Common myeloid progenitor, CD34-positive (primary cell): ENCODE results near the gene TYW1B.
"Not testable (repeated sequence)": the region's sequence is repeated elsewhere in the genome, so short reads cannot be mapped to it uniquely, and the experiment has no call there.

ENCODE experiments used
- CTCF ChIA-PET: fragments of 350-600 bp; sonication (Branson Sonifier 250); formaldehyde crosslinking; loops from one replicate; lab custom pipeline; 2021; ENCODE audit warnings: antibody characterized with exemption; lab: Charles Lee
- POLR2A ChIA-PET: fragments of 350-600 bp; sonication (Branson Sonifier 250); formaldehyde crosslinking; loops from one replicate; lab custom pipeline; 2021; ENCODE audit warnings: antibody characterized with exemption; lab: Charles Lee
- DNase-seq, 3 donors: peaks; one replicate each; pipeline versions ENCODE4 v3.0.0 to v3.0.0-alpha.2; 2013
- H3K27ac ChIP-seq, 2 experiments: 1 replicate in 1 of 2; 2 replicates in 1 of 2; pipeline ENCODE4 v1.7.0; 2013; ENCODE audit warnings: inconsistent platforms in 2 of 2, low read length in 2 of 2, mild to moderate bottlenecking in 2 of 2, low read depth in 1 of 2, moderate library complexity in 1 of 2; ENCODE audit not compliant: severe bottlenecking in 2 of 2, insufficient read depth in 1 of 2, poor library complexity in 1 of 2
- H3K27me3 ChIP-seq, 5 experiments: replicated peaks in 2 of 5; 1 replicate in 3 of 5; 2 replicates in 2 of 5; pipeline versions ENCODE4 v1.6.1 to v1.7.0; 2013; ENCODE audit warnings: low read length in 4 of 5, mild to moderate bottlenecking in 2 of 5, moderate library complexity in 2 of 5, inconsistent platforms in 1 of 5; ENCODE audit not compliant: insufficient read depth in 5 of 5, control insufficient read depth in 4 of 5
- H3K36me3 ChIP-seq, 4 experiments: 1 replicate in 2 of 4; 2 replicates in 2 of 4; pipeline versions ENCODE4 v1.6.1 to v1.7.0; 2013; ENCODE audit warnings: low read length in 3 of 4, control low read depth in 1 of 4, mild to moderate bottlenecking in 1 of 4; ENCODE audit not compliant: control insufficient read depth in 4 of 4, insufficient read depth in 4 of 4
- H3K4me1 ChIP-seq, 4 experiments: 1 replicate in 3 of 4; 2 replicates in 1 of 4; pipeline versions ENCODE4 v1.6.1 to v1.7.1; 2013; ENCODE audit warnings: low read length in 3 of 4, mild to moderate bottlenecking in 3 of 4, control low read depth in 1 of 4, inconsistent platforms in 1 of 4, moderate library complexity in 1 of 4; ENCODE audit not compliant: control insufficient read depth in 4 of 4, insufficient read depth in 4 of 4; ENCODE audit errors: control extremely low read depth in 1 of 4
- H3K4me3 ChIP-seq, 7 experiments: 1 replicate in 4 of 7; 2 replicates in 3 of 7; pipeline versions ENCODE4 v1.5.1 to v1.7.0; 2013; ENCODE audit warnings: mild to moderate bottlenecking in 7 of 7, low read length in 6 of 7, moderate library complexity in 6 of 7, inconsistent platforms in 2 of 7, low read depth in 2 of 7, control low read depth in 1 of 7; ENCODE audit not compliant: insufficient read depth in 4 of 7, control insufficient read depth in 1 of 7; ENCODE audit errors: extremely low read depth in 1 of 7
- H3K9me3 ChIP-seq, 5 experiments: 1 replicate in 4 of 5; 2 replicates in 1 of 5; pipeline versions ENCODE4 v1.6.1 to v1.7.1; 2013; ENCODE audit warnings: low read length in 4 of 5, mild to moderate bottlenecking in 2 of 5, inconsistent platforms in 1 of 5, low read depth in 1 of 5, moderate library complexity in 1 of 5; ENCODE audit not compliant: control insufficient read depth in 4 of 5, insufficient read depth in 2 of 5; ENCODE audit errors: control extremely low read depth in 1 of 5
- WGBS: methylation state at CpG from one replicate; pipeline ENCODE4 v1.1.5; 2013; ENCODE audit not compliant: insufficient coverage; 5-methylcytosine and 5-hydroxymethylcytosine counted together

Gene TYW1B

DNA sequence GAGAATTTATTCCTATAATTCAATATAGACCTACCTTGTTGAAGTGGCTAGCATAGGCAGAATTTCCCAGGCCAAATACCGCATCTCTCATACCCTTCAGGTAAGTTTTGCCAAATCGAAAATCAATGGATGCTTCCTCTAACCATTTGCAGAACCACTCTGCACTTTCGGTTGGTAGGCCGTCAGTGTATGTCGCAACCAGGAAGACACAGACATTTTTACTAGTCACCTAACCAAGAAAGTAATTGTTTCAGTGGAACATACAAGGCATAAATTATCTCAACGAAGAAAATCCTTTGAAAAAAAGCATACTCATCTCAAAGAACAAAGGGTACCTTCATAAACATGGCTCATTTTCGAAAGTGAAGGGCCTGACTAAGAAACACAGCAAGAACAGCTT lies 17.6 kb downstream of the TYW1B start:
- peak in 2 of 3 donors; percentile 22 to 27 for DNase-seq
- H3K9me3 ChIP-seq, CTCF ChIA-PET, H3K4me3 ChIP-seq, H3K27me3 ChIP-seq, H3K27ac ChIP-seq, H3K4me1 ChIP-seq, POLR2A ChIA-PET: not testable (repeated sequence)
- H3K36me3 ChIP-seq, result peaks cover 3 to 16% (median 12%) of the 10 kb centered on the region in 4 experiments
- WGBS, result 76% methylated on average over 2 of the region's 7 CpGs

DNA sequence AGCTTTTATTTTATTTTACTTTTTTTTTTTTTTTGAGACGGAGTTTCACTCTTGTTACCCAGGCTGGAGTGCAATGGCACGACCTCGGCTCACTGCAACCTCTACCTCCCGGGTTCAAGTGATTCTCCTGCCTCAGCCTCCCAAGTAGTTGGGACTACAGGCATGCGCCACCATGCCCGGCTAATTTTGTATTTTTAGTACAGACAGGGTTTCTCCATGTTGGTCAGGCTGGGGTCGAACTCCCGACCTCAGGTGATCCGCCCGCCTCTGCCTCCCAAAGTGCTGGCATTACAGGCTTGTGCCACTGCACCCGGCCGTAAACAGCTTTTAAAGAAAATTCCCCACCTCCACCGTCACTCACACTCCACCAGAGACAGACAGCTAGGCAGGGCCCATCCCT lies 19.5 kb downstream of the TYW1B start:
- CTCF ChIA-PET, DNase-seq, POLR2A ChIA-PET, H3K9me3 ChIP-seq, H3K4me3 ChIP-seq, H3K4me1 ChIP-seq, H3K27ac ChIP-seq, H3K27me3 ChIP-seq: not testable (repeated sequence)
- peaks cover 5 to 19% (median 11%) of the 10 kb centered on the region in 4 experiments for H3K36me3 ChIP-seq
- 90% methylated on average over 5 of the region's 13 CpGs for WGBS

DNA sequence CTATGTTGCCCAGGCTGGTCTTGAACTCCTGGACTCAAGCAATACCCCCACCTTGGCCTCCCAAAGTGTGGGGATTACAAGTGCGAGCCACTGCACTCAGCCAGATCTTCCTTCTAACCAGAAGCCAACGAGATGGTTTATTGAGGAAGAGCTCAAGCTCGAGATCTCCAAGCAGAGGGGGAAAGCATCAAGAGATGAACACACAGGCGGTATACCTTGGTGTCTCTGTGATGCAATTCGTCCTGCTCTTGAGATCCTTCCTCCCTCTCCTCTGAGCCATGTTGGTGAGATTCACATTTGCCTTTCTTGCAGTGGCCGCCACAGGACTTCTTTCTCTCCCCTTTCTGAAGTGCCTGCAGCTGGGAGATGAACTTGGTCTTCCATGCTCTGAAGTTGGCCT lies 21.1 kb downstream of the TYW1B start:
- DNase-seq, H3K27ac ChIP-seq, H3K9me3 ChIP-seq, H3K4me1 ChIP-seq, H3K4me3 ChIP-seq, H3K27me3 ChIP-seq: not testable (repeated sequence)
- POLR2A ChIA-PET, result interaction anchor here (0.7 kb wide), 1 partner anchor 960 kb away, joined by 5 read pairs; no protein-coding TSS in a partner anchor
- peaks cover 5 to 17% (median 11%) of the 10 kb centered on the region in 4 experiments for H3K36me3 ChIP-seq
- CTCF ChIA-PET, result interaction anchor here (1.3 kb wide), 1 partner anchor 108 kb away, joined by 3 read pairs; no protein-coding TSS in a partner anchor
- 100% methylated on average over 3 of the region's 6 CpGs for WGBS

DNA sequence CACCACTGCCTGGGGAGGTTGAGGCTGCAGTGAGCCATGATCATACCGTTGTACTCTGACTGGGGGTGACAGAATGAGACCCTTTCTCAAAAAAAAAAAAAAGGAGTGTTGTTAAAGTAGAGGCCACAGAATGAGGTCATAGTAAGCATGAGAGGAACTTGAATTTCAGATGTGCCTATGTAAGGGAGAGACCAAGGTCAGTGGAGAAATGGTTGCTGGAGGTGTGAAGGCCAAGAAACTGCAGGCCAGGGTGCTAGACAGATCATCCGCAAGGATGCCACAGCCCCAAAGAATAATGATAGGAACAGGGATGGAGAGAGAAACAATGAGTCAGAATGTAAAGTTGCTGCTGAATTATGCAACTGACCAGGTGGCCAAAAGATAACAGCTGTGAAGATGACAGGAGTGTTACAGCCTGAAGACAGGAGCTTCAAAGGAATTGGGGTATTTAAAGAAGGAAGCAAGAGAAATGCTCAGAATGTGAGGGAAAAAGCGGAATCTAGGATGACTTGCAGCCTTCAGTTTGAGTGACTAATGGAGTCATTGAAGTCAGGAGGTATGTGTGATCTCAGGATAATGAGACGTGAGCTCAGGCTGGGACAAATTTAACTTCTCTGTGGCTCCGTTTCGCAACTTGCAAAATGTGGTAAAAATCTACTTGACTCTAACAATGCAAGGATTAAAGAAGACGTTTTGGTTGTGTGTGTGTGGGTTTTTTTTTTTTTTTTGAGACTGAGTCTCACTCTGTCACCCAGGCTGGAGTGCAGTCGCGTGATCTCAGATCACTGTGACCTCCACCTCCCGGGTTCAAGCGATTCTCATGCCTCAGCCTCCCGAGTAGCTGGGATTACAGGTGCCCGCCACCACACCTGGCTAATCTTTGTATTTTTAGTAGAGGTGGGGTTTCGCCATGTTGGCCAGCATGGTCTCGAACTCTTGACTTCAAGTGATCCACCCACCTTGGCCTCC lies 22.2 kb downstream of the TYW1B start:
- peak in 2 of 3 donors; percentile 43 to 50 for DNase-seq

DNA sequence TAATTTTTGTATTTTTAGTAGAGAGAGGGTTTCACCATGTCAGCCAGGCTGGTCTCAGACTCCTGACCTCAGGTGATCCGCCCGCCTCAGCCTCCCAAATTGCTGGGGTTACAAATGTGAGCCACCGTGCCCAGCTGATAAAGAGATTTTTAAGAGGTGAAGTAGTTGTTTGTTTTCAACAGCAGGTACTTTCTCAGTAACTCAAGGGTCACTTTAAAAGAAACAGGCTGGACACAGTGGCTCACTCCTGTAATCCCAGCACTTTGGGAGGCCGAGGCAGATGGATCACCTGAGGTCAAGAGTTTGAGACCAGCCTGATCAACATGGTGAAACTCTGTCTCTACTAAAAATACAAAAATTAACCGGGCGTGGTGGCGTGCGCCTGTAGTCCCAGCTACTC lies 24.2 kb downstream of the TYW1B start:
- WGBS, result 94% methylated on average over 4 of the region's 8 CpGs
- H3K9me3 ChIP-seq, H3K27me3 ChIP-seq, H3K27ac ChIP-seq, CTCF ChIA-PET, H3K4me3 ChIP-seq, H3K4me1 ChIP-seq, POLR2A ChIA-PET, DNase-seq: not testable (repeated sequence)
- peaks cover 5 to 17% (median 11%) of the 10 kb centered on the region in 4 experiments for H3K36me3 ChIP-seq

More for the DNA sequence above, 22.2 kb downstream of the TYW1B start:
- Histone ChIP-seq H3K27me3 (no peaks in the 10 kb centered on the region), H3K36me3 (peaks cover 5 to 17% (median 11%) of the 10 kb centered on the region in 4 experiments), H3K9me3 (no peaks in the 10 kb centered on the region), H3K4me1 (peaks cover 0 to 5% (median 0%) of the 10 kb centered on the region in 4 experiments), H3K4me3 (no peak overlapping the region), H3K27ac (no peak overlapping the region)
- ChIA-PET POLR2A (interaction anchor here (0.7 kb wide), 1 partner anchor 959 kb away, joined by 5 read pairs; no protein-coding TSS in a partner anchor), CTCF (interaction anchor here (1.3 kb wide), 1 partner anchor 109 kb away, joined by 3 read pairs; no protein-coding TSS in a partner anchor)
- WGBS, result 88% methylated on average over 8 of the region's 15 CpGs

DNA sequence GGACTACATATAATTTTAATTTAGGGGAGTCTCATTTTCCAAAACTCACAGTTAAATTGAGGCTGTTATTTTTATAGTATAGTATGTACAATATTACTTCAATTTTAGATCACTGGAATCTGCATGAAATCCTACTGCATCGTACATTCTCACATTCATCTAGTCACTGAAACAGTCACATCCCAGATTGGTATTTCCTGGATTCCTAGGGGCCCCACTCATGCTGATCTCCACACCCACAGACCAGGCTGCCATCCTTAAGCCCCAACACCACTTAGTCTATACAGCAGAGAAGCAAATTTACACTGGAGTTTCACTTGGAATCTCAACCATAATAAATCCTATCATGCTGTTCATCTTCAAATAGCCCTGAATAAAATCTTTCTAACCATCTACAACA lies 26.4 kb downstream of the TYW1B start:
- H3K4me3 ChIP-seq, H3K27me3 ChIP-seq, DNase-seq, H3K27ac ChIP-seq, CTCF ChIA-PET, H3K9me3 ChIP-seq, POLR2A ChIA-PET, H3K4me1 ChIP-seq: not testable (repeated sequence)
- H3K36me3 ChIP-seq, result peaks cover 5 to 19% (median 11%) of the 10 kb centered on the region in 4 experiments
- 0% methylated on average over 1 of the region's 1 CpG for WGBS

DNA sequence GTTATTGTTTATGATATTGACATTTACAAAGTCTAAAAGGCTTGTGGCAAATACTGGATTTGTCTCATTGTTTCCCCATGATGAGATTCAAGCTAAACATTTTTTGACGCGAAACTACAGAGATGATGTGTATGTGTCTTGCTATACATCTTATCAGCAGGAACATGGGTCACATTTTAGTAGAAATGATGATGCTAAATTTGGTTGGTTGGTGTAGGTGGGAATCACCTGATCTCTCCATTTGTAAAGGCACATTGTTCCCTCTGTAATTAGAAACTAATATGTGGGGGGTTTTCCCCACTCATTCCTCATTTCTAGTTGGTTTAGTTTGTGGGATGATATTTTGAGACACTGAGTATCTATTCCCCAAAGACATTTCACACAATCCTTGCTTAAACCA lies 32.6 kb downstream of the TYW1B start:
- POLR2A ChIA-PET, H3K27ac ChIP-seq, H3K27me3 ChIP-seq, H3K4me1 ChIP-seq, CTCF ChIA-PET, DNase-seq, H3K4me3 ChIP-seq, H3K9me3 ChIP-seq: not testable (repeated sequence)
- peaks cover 0 to 12% (median 4%) of the 10 kb centered on the region in 4 experiments for H3K36me3 ChIP-seq
- WGBS, result no CpG with 5 or more reads among the region's 2 CpGs
